Ovary (tissue), 3 donors: ENCODE data around the gene ROCK1.

Source experiments
- EP300 ChIP-seq: sonication (generic); formaldehyde crosslinking; IDR thresholded peaks from one replicate; pipeline ENCODE4 v1.6.1; 2017; ENCODE audit warnings: antibody characterized with exemption
- TF ChIP-seq, protein P1 (sequence below), 3 donors: fragments of 450-650 bp in 2 of 3; fragments of 200-600 bp in 1 of 3; IDR thresholded peaks; one replicate each; pipeline versions ENCODE4 v1.5.1 to v1.8.0; 2016 to 2022; ENCODE audit warnings: antibody characterized with exemption in 3 of 3, mild to moderate bottlenecking in 1 of 3
- donor health status: DM: no; HTN: no; CAD: no.

GRCh38 chr18:21073180-21073579, 38.4 kb downstream of the ROCK1 start:
- no peak for TF ChIP-seq EP300
- TF ChIP-seq, protein P1, sequence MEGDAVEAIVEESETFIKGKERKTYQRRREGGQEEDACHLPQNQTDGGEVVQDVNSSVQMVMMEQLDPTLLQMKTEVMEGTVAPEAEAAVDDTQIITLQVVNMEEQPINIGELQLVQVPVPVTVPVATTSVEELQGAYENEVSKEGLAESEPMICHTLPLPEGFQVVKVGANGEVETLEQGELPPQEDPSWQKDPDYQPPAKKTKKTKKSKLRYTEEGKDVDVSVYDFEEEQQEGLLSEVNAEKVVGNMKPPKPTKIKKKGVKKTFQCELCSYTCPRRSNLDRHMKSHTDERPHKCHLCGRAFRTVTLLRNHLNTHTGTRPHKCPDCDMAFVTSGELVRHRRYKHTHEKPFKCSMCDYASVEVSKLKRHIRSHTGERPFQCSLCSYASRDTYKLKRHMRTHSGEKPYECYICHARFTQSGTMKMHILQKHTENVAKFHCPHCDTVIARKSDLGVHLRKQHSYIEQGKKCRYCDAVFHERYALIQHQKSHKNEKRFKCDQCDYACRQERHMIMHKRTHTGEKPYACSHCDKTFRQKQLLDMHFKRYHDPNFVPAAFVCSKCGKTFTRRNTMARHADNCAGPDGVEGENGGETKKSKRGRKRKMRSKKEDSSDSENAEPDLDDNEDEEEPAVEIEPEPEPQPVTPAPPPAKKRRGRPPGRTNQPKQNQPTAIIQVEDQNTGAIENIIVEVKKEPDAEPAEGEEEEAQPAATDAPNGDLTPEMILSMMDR (IDR thresholded peaks at IDR 0.05) = no peak
